H4 (cell line): ENCODE measurements around the gene CHST8. TPM values are rescaled to one million over a fixed set of nuclear protein-coding genes. Genes with fewer than 3 reads are reported as not detected.
"Not testable (repeated sequence)": the region's sequence is repeated elsewhere in the genome, so short reads cannot be mapped to it uniquely, and the experiment has no call there.

Experiments
- DNase-seq: peaks from one replicate; pipeline ENCODE4 v3.0.0-alpha.2; 2015; ENCODE audit warnings: low spot score
- total RNA-seq: library from RNA; depleted of rRNA; stranded (reverse); fragments of >200 nt; shearing (Covaris generic); gene quantifications from 2 replicates; pipeline ENCODE4 v1.2.3, GENCODE V29; 2014

CHST8 gene
- total RNA-seq, 1 experiment from 2014 or later: 6.8 TPM

GRCh38 chr19:33689138-33689746 is 67.5 kb downstream of the CHST8 start:
- no peak for DNase-seq

GRCh38 chr19:33689868-33690267 is 68.1 kb downstream of the CHST8 start:
- DNase-seq: no peak

GRCh38 chr19:33690378-33691029 is 68.8 kb downstream of the CHST8 start:
- DNase-seq: no peak

- no peak for DNase-seq
These were observed 69.3 kb downstream of the CHST8 start for GRCh38 chr19:33691030-33691427.

GRCh38 chr19:33691736-33692135 is 70.0 kb downstream of the CHST8 start:
- DNase-seq: no peak

GRCh38 chr19:33693678-33694077 is 71.9 kb downstream of the CHST8 start:
- no peak for DNase-seq

GRCh38 chr19:33695547-33695946 is 73.8 kb downstream of the CHST8 start:
- DNase-seq: not testable (repeated sequence)

GRCh38 chr19:33697766-33698165 is 76.0 kb downstream of the CHST8 start:
- DNase-seq: no peak

- no peak for DNase-seq
These were observed 77.1 kb downstream of the CHST8 start for GRCh38 chr19:33698576-33699435.

- no peak for DNase-seq
These were observed 78.1 kb downstream of the CHST8 start for GRCh38 chr19:33699754-33700407.

- DNase-seq: no peak
These were observed 78.8 kb downstream of the CHST8 start for GRCh38 chr19:33700408-33701013.

- no peak for DNase-seq
These were observed 79.8 kb downstream of the CHST8 start for GRCh38 chr19:33701565-33701964.

- no peak for DNase-seq
These were observed 81.1 kb downstream of the CHST8 start for GRCh38 chr19:33702606-33703437.

- no peak for DNase-seq
These were observed 81.6 kb downstream of the CHST8 start for GRCh38 chr19:33703438-33703750.

GRCh38 chr19:33703821-33704220 is 82.1 kb downstream of the CHST8 start:
- no peak for DNase-seq

- no peak for DNase-seq
These were observed 82.5 kb downstream of the CHST8 start for GRCh38 chr19:33704271-33704670.

- DNase-seq: no peak
These were observed 83.5 kb downstream of the CHST8 start for GRCh38 chr19:33705090-33705847.

GRCh38 chr19:33705860-33706259 is 84.1 kb downstream of the CHST8 start:
- no peak for DNase-seq

GRCh38 chr19:33706631-33707030 is 84.9 kb downstream of the CHST8 start:
- no peak for DNase-seq

GRCh38 chr19:33712268-33712667 is 90.5 kb downstream of the CHST8 start:
- no peak for DNase-seq
